NCI-H1092 treated with DMSO at 0.1 percent for 48 hours (cell line): ENCODE data around the gene TERT.
A peak's percentile ranks its signal among the peaks of the same experiment; 100 is the strongest.

ENCODE experiments used
- DNase-seq: peaks from one replicate; lab custom pipeline; 2025; lab: John Stamatoyannopoulos, UW

Gene TERT

DNA sequence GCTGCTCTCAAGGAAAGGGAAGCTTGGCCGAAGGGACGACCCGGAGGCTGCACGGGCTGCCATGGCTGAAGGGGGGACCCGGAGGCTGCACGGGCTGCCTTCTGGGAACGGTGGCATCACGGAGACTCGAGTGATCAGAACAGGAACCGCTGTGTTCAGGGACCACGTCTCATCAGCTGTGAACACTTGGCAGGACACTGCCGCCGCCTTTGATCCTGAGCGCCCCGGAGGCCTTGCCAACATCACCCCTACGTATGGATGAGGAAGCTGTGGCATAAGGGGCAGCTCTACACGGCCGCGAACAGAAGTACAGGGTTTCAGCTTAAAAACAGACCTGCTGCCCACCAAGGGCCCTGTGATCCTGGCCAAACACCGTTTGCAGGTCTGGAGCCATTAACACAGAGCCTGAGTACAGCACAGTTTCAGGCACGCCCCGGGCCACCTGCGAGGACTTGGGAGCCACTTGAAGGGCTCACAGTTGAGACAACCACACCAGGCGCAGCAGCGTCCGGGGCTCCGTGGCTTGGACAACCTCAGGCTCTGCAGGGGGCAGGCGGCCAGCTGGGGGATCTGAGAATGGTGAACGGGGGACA lies 23.9 kb upstream of the TERT start:
- no peak for DNase-seq

DNA sequence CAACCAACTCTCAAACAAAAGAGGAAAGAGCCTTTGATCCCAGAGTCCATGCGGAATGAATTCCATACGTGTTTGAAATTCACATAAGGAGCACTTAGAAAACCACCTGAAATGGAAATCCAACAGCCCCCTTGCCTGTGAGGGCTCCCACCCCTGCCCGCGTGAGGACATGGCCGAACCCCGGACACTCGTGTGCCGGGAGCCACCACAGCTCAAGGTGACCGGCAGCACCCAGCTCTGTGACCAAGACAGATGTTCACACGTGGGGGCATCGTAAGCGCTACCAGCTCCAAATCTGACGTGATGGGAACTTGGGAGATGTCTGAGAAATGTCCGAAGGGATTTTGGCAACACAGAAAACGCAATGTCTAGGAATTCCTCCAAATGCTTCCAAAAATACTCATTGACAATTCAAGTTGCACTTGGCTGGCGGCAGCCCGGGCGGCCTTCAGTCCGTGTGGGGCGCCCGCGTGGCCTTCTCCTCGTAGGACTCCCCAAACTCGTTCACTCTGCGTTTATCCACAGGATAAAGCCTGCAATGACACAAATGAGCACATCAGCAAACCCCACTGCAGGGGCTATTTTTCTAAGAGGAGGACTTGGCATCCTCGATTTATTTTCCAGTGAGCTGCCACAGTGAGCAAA lies 23.2 kb upstream of the TERT start:
- no peak for DNase-seq

- peak; percentile 55 for DNase-seq
These were observed 21.9 kb upstream of the TERT start for GRCh38 chr5:1316588-1317340.

- peak; percentile 94 for DNase-seq
These were observed 21.1 kb upstream of the TERT start for GRCh38 chr5:1315709-1316587.

DNA sequence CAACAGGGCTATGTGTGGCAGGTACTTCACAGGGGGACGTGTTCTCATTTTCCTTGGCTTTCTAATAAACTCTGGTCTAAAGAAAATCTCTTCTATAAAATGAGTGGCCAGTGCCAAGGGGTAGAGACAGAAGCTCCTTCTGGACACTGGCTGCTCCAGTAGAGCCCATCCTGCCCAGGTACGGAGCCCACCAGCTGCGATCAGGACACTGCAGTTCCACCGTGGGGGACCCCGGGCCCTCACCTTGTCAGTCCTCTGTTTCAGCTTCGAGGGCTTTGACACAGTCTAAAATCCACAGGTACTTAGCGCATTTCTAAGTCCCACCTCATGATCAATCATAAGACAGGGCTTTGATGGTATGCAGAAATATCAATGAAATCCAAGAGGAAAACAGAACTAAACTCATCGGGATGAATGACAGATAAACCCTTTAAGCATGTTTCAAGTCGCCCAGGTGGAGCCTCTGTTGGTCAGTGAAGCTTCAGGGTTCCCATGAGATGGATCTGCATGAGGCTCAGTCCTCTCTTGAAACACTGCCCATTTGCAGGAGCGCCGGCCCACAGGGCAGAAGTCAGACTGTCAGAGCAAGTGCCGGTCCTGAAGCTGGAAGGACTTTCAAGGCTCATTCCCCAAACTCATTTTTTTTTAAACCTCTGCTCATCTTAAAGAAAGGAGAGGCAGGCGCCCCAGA lies 20.3 kb upstream of the TERT start:
- DNase-seq = no peak

GRCh38 chr5:1314564-1314982 lies 19.7 kb upstream of the TERT start:
- DNase-seq = no peak

DNA sequence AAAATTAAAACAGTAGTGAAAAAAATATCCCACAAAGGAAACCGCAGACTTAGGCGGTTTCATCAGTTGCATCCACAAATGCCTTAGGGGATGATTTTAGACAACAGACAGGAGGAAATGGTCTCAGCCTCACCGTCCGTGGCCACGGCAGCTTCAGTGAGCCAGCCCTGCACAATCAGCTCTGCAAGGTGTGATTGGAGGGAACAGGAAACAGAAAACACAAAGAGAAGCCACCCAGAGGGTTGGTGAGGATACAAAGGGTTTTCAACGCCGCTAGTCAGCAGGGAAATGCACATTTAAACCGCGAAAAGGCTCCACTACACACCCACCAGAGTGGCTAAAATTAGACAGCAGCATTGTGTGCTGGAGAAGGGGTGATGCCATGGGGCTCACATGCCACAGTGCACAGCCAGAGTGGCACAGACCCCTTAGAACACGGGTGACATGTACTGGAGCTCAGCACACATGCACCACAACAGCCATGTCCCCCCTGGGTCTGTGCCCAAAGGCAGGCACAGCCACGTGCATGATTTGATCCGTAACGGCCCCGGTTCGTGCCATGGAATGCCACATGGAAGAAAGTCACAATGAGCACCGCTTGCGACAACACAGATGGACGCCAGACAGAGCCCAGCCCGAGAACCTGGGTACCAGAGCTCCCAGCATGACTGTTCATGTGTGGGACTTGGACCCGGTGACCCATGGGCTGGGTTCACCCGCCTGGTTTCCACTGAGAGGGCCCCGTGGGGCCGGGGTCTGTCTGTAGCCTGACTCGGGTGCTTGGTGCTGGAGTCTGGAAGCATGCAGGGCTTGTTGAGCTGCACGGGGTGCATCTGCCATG lies 18.3 kb upstream of the TERT start:
- DNase-seq = no peak

- no peak for DNase-seq
These were observed 17.3 kb upstream of the TERT start for GRCh38 chr5:1312206-1312605.

DNA sequence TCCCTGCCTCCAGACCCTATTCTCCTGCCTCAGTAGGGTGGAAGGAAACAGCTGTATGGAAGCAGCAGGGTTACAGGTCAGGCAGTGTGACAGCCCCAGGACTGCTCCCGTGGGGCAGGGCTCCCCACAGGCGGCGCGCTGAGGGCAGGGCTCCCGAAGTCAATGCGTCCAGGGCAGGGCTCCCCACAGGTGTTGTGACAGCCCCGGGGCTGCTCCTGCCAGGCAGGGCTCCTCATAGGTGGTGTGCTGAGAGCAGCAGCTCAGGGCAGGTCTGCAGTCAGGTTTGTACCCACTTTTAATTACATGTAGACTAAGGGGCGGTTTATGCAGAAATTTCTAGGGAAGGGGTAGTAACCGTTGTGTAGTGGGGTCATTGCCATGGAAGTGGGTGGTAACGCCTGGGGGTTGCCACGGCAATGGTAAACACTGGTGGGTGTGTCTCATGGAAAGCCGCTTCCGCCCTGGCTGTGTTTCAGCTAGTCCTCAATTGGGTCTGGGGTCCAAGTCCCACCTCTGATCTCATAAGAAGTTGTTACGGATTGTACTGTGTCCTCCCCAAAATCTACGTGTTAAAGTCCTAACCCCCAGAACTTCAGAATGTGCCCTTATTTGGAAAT lies 16.7 kb upstream of the TERT start:
- DNase-seq = no peak

DNA sequence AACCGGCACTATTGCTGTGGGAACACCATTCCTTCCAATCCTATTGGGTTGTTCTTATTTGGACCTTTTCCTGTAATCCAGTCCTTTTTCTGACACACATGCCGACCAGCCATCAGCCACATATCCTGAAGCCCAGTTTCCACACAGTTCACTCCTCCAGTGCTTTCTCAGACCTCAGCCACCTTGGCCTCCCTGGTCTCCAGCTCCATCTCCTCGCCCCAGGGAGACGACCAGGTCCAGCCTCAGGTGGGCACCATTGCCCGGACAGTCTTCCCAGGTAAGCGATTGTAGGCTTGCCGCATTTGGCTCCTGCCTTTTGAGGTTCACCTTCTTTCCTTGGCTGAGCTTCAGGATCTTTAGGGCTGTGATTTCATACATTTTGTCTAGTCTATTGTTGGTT lies 15.2 kb upstream of the TERT start:
- DNase-seq = no peak

GRCh38 chr5:1304033-1304432 lies 9.2 kb upstream of the TERT start:
- no peak for DNase-seq

DNA sequence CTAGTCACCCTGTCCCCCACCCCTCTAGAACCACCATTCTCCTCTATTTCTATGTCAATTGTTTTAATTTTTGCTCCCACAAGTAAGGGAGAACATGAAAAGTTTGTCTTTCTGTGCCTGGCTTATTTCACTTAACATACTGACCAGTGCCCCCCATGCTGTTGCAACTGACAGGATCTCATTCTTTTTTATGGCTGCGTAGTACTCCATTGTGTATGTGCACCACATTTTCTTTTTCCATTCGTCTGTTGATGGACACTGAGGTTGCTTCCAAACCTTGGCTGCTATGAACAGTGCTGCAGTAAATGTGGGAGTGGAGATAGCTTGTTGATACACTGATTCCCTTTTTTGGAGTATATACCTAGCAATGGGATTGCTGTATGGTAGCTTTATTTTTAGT lies 7.4 kb upstream of the TERT start:
- DNase-seq = no peak

- no peak for DNase-seq
These were observed 5.8 kb upstream of the TERT start for GRCh38 chr5:1300581-1301083.

DNA sequence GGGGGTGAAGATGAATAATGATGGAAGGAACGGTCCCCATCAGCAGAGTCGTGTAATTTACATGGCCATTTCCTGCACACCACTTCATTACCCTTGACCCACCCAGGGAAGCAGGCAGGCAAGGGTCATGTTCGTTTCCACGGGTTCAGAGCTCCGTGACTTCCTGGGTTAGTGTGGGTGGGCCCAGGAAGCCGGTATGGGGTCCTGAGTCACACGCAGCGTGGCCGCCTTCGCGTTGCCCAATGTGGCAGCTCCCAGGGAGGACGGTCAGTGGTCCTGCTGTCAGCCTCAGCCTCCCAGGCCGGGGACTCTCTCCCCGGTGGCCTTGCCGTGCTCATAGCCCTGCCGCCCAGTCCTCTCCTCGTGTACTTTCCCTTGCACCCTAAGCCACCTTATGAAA lies 5.1 kb upstream of the TERT start:
- DNase-seq = no peak

DNA sequence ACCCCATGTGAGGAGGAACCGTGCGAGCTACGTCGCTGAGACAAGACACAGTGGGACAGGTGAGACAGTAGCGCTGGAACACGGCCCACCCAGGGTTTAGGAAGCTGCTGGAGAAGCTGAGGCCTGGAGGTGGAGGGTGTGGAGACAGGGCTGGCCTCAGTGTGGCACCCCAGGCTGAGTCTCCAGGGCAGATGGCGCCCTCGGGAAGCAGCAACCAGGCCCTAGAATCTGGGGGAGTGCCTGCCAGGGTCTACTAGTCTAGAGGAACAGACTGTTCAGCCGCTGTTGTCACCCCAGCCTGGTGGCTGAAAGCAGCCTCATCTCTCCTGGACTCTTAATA lies 4.6 kb upstream of the TERT start:
- no peak for DNase-seq

DNA sequence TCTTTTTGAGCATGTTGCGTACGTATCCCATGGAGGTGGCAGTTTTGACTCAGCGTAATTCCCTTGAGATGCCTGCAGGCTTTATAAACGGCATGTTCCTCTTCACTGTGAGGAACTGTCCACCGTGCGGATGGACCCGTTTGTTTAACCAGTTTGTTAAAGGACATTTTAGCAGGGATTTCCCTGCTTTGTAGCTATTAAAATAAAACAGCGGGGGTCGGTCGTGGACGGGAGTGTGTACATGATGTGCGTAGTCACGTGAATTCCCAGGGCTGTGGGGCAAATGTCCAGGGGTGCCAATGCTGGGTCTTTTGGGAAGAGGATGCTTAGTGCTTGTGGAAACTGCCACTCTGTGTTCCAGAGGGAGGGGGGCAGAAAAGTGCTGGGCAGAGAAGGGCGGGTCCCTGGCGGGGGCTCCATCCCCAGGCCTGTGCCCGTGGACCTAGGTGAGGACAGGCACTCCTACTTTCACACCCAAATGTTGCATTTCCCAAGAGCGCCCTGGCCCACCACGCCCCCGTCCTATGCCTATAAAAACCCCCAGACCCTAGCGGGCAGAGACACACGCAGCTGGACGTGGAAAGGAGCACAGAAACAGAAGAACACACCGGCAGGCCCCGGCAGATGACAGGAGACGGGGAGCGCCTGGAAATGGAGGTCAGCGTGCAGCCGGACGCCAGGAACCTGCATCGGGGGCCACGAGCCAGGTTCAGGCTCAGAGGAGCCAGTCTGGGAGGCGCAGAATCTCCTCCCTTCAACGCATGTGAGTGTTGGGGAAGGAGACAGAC lies 4.0 kb upstream of the TERT start:
- no peak for DNase-seq

- DNase-seq = no peak
These were observed 3.2 kb upstream of the TERT start for GRCh38 chr5:1298067-1298551.

- peak; percentile 31 for DNase-seq
These were observed 2.4 kb upstream of the TERT start for GRCh38 chr5:1297243-1297642.

GRCh38 chr5:1295650-1296037 lies 776 bp upstream of the TERT start:
- DNase-seq = no peak
